HG03520 (cell line): Measurements from ENCODE around the gene MPC1.
"Not testable (repeated sequence)": the region's sequence is repeated elsewhere in the genome, so short reads cannot be mapped to it uniquely, and the experiment has no call there.

Experiments
- ATAC-seq: cut with Tn5 transposase; IDR thresholded peaks from one replicate; pipeline ENCODE4 v1.9.1; 2021; ENCODE audit warnings: mild to moderate bottlenecking, moderate library complexity; ENCODE audit not compliant: unreplicated experiment

Gene MPC1

DNA sequence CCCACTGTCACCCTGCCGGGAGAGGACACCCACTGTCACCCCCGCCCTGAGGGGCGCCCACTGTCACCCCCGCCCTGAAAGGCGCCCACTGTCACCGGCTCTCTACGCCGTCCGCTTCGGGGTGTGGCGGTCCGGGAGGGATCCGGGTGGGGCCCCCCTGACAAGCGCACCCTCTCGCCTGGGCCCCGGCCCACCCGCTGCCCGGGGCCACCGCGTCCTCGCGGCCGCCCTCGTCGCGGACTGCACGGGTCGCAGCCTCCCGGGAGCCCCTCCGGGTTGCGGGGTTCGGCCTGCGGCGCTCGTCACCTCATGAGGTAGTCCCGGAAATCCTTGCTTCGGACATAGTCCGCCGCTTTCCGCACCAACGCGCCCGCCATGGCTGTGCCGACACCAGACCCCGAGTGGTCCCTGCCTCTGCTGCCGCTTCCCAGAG is 224 bp downstream of the MPC1 start:
- peak; percentile 3 for ATAC-seq

DNA sequence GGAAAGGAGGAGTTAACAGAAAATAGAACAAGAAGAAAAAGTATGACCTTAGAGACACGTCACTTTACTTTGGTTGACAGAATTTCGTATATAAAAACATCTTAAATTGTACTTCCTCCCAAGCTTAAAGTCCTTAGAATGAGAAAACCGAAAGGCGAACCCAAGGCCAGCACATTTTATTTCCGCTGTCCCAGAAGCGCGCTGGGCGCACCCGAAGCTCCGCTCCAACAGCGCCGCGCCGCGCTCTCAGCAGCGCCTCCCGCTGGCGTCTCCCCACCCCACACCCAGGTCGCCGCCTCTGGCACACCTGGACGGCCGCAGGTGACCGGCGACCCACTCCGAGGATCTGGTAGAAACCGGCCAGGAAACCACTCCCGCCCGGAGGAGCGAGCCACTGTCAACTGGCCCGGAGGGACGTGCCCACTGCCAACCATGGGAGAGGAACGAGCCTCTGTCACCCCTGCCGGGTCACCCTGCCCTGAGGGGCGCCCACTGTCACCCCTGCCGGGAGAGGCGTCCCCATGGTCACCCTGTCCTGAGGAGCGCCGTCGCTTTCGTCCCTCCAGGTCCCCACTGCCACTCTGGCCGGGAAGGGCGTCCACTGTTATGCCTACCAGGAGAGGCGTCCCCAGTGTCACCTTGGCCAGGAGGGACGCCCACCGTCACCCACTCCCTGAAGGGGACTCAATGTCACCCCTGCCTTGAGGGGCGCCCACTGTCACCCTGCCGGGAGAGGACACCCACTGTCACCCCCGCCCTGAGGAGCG is 824 bp downstream of the MPC1 start:
- ATAC-seq = peak; percentile 43

DNA sequence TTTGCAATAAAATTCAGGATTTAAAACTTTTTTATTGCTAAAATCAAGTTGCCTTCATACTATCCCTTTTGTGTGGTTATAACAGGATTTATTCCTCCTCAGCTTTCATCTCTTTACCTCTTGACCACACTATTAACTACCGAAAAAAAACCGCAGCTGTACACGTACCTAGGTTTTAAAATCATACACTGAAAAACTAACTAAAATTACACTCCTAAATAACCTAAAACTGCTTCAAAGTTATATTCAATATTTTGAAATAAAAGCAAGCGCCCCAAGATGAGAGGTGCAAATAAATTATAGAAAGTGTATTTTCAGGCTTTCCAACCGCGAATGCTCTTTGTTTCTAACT is 1.4 kb downstream of the MPC1 start:
- no peak for ATAC-seq

DNA sequence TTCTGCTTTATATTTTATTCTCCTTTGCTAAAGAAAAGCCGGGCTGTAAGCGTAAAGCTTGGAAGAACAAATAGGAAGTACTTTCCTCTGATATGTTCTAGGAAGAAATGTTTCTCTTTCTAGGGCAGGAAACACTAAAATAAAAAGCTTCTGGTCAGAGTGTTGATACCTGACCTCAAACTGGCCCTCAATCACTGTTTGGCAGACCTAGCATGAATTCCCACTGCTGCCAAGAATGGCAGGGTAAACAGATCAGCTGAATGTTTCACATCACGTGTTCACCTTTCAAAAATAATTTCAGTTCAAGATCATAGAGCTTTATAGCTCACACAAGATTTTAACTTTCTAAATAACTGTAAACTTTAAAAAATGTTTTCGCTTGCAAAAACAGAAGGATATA is 2.9 kb downstream of the MPC1 start:
- no peak for ATAC-seq

DNA sequence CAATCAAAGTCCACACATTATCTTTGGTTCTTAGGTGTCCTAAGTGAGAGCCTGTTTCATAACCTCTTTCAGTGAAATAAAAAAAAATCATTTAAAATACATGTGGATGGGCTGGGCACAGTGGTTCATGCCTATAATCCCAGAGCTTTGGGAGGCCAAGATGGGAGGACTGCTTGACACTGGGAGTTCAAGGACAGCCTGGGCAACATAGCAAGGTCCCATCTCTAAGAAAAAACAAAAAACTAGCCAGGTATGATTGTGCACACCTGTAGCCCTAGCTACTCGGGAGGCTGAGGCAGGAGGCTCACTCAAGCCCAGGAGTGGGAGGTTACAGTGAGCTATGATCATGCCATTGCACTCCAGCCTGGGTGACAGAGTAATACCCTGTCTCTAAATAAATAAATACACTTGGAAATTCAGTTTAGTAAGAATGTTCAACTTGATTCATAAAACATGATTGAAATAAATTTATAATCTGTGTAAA is 3.6 kb downstream of the MPC1 start:
- ATAC-seq = no peak

DNA sequence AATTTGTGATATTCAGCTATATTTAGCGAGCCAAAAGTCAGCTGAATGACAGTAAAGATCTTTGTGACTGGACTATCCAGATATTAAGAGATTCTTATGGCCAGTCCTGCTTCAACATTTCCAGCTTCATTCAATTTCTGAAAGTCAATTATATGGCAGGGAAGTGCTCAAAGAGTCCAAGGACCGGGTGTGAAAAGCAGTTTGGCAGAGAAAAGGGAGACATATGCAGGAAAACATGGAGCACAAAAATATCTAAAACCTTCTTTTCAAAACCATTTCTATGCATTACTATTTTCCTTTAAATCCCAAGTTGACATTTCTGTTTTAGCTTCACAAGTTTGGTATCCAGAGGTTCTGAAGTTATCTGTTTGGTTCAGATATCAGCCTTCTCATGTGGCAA is 5.0 kb downstream of the MPC1 start:
- no peak for ATAC-seq

DNA sequence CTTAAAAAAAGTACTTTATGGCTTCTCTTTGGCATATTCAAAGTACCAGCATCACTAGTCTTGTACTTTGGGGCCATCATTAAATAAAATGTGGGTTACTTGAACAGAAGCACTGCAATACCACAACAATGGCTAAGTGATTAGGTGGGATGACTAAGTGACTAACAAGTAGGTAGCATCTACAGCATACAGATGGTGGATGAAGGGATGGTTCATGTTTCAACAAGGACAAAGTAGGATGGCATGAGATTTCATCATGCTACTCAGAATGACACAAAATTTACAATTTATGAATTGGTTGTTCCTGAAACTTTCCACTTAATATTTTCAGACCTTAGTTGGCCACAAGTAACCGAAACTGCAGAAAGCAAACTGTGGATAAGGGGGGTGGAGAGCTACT is 7.7 kb downstream of the MPC1 start:
- ATAC-seq = no peak

DNA sequence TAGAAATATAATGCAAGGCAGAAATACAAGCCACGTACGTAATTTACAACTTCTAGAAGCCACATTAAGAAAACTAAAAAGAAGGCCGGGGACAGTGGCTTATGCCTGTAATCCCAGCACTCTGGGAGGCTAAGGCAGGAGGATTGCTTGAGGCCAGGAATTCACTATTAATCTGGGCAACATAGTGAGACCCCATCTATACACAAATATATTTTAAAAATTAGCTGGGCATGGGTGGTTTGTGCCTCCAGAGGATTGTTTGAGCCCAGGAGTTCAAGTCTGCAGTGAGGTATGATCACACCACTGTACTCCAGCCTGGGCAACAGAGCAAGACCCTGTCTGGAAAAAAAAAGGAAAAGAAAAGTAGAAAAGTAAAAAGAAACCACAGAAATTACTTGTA is 12.3 kb downstream of the MPC1 start:
- no peak for ATAC-seq

DNA sequence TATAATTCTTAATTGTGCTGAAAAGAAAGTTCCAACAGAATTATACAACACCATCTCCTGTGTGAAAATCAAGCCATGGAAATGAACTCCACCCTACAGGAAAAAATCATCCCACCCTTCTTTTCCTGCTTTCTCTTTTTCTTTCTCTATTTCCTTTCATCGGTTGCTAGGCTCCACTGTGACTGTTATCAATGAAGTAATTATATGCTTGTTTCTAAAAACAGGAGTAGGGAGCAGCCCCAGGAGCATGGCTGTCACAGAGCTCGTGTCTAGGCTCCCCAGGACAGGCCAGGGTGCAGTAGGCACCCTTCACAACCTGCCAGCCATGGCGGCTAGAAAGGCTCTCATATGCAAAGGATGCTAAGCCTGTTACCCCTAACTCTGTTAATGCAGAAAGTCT is 13.0 kb downstream of the MPC1 start:
- no peak for ATAC-seq

DNA sequence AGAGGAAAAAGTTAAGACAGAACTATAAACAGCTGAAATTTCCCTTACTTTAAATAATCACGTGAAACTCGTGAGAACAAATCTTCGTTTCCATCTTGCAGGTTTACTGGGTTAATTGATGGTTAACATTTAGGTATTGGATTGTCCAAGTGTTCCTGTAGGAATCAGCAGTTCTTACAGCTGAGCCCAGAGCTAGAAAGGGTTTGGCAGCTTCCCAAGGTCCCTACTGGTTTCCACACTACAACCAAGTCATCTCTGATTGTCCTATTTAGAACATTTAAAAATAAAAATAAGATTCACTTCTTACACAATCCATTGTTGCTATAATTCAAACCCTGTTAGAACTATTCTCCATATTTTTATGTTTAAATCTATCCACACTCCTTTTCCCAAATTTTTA is 15.8 kb downstream of the MPC1 start:
- no peak for ATAC-seq

DNA sequence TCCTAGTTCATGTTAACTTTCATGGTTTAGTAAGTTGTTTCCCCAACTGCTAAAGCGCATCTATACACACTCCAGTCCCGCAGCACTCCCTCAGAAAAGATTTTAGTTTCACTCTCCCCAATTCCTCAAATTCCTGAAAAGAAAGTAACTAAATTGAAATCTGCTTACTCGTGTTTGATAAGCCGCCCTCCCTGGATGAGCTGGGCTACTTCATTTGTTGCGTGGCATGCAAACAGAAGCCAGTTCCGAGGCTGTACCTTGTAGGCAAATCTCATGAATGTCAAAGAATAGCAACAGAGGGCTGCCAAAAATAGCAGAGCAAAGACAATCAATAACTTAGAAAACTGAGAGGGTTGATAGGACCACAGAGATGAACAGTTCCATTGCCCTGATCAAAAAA is 16.9 kb downstream of the MPC1 start:
- no peak for ATAC-seq

DNA sequence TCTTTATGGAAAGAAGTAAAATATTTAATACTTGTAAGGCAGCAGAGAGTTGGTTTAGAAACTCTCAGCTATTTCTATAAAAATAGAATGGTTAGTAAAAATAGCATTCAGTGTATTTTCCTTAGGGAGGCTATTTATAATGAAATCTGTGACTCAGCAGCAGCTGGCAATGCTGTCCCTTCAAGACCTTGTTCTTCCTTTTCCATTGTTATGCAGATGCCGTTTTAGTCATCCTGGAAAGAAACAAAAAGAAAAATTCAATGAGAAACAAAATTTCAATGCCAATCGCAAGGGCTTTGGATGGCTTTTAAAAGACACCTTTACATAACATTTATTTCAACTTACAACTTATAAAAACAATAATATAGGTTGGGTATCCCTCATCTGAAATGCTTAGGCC is 17.5 kb downstream of the MPC1 start:
- no peak for ATAC-seq

DNA sequence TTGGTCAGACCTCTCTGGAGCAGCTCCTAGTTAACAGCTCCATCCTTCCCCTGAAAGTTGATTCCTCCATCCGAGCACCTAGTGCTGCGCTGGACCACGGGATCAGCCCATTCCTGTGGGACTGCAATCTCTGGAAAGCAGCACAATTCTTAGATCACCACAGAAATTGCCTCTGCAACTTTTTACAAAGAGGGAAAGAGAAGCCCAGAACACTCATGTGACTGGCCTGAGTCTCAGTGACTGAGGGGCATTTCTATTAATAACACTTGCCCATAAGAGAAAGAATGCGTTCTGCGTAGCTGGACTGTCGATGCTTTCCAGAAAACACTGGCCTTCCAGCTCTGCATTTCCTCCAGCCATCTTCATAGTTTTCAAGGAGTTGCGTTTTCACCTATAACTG is 18.3 kb downstream of the MPC1 start:
- no peak for ATAC-seq

DNA sequence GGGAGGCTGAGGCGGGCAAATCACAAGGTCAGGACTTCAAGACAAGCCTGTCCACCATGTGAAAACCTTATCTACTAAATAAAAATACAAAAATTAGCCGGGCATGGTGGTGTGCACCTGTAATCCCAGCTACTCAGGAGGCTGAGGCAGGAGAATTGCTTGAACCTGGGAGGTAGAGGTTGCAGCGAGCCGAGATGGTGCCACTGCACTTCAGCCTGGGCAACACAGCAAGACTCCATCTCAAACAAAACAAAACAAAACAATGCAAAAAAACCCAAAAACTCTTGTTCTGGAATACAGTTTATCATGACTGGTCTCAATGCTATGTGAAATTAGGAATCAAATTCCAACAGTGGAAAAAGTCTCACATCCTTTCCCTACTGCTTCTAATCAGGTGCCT is 20.3 kb downstream of the MPC1 start:
- ATAC-seq = not testable (repeated sequence)

DNA sequence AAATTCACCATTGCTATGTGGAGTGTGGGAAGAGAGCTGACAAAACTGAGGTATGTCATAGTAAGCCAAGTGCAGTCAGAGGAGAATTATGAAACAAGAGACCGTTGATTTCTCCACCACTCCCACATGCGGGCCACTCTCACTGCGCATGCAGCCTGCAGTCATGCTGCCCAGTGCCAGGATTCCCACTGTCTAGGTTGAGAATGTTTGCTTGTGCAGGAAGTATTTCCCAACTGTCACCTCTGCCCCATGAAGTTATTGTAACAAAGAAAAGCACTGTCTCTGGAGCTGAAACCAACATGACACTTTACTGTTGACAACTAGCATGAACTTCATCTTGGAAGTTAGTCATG is 21.7 kb downstream of the MPC1 start:
- ATAC-seq = no peak

DNA sequence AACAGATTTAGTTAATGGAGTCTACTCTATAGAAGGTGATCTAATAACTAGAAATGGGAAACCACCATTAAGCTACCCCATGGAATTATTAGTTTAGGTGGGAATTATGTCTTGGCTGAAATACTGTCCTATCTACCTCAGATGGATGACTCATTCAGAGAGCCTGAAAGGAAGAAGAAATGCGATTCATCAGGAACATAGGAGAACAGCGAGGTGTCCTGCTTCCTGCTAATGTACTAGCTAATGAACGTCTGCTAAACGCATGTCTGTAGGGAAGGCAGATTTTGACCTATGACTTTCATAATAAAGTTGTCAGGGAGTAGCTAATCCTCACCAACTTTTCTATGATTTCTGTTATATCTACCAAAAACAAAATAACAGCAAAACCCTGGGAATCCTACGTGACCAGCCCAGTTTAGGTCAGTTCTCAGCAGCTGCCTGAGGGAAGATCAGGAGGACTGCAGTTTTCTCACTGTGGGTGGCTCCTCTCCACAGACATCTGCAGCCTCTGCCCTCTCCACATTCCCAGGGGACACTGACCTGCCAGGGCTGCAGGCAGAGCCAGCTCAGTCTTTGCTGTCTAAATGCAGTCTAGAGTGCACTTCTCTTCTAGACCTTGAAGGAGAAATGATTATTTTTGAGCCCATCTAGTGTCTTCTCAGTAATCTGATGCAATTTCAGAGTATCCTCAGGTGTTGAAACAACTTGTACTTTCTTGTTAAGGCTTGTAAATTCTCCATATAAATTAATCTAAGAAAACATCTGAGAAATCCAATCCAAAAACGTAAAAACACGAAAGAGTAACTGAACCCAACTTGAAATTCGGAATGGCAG is 22.3 kb downstream of the MPC1 start:
- ATAC-seq = no peak

DNA sequence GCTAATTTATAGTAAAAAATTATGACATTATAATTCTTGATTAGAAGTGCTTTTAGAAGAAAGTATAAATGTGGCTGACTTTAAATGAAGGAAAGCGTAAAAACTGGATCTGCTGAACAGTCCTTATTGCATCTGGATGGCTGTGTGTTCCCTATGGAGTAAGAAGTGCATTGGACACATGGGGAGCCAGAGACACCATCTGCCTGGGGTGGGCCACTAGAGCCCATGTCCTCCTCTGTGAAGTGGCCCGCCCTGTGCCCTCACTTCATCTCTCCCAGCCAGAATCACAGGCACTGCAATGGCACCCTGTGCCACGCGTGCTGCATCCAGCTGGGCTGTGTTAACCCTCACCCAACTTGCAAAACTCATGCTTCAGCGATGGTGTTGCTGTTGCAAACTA is 27.2 kb downstream of the MPC1 start:
- no peak for ATAC-seq

DNA sequence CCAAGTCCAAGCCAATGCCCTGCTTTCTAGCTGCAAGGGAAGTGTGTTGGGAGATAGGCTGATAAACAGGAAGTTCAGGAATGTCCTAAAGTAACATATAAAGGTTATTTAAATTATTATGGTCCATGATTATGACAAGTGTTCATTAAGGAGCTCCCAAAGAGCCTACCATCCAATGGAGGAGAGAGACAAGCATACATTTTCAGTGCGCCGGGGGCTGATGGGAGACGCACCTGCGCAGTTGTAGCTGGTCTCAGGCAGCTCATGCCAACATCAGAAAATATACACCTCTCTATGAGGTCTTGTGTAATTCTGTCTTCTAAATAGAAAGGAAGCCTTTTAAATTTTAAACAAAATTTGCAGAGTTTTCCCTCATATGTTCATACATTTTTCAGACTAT is 27.8 kb downstream of the MPC1 start:
- ATAC-seq = no peak

DNA sequence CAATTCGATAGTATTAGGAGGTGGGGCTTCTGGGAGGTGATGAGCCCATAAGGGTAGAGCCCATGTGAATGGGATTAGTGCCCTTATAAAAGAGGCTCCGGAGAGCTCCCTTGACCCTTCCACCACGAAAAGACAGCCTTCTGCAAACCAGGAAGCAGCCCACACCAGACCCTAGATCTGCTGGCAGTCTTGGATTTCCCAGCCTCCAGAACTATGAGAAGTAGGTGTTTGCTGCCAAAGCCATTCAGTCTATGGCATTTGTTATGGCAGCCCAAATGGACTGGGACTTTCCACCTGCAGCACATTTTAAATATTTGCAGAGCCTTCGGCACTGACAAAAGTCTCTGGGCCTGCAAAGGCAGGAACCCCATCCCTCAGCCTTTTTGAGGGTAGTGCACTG is 28.6 kb downstream of the MPC1 start:
- ATAC-seq = no peak

DNA sequence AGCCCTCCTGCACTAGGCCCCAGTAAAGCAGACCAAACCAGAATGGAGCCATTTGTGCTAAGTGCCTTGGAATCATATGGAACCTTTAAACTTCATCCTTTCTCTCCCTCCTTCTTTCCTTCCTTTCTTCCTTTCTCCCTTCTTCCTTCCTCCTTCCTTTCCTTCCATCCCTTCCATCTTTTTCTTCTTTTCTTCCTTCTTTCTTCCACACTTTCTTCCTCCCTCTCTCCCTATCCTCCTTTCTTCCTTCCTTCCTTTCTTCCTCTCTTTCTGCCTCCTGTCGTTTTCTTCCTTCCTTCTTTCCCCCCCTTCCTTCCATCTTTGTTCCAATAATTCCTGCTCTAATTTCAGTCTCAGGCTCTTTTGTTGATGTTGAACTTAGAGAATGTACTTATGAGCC is 29.2 kb downstream of the MPC1 start:
- no peak for ATAC-seq

DNA sequence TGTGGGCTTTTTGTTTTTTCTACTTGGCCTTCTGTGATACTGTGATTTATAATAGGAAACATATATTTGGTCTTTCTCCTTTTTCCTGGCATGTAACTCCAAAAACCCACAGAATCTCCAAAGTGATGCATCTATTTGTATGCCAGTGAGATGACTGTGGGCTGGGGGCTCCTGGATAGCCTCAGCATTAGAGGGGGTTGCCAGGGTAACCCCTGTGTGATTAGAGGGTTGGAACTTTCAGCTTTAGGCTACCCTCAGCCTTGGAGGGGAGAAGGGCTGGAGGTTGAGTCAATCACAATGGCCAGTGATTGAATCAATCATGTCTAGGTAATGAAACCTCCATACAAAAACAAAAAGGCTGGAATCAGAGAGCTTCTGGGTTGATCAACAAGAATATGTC is 29.8 kb downstream of the MPC1 start:
- ATAC-seq = no peak

DNA sequence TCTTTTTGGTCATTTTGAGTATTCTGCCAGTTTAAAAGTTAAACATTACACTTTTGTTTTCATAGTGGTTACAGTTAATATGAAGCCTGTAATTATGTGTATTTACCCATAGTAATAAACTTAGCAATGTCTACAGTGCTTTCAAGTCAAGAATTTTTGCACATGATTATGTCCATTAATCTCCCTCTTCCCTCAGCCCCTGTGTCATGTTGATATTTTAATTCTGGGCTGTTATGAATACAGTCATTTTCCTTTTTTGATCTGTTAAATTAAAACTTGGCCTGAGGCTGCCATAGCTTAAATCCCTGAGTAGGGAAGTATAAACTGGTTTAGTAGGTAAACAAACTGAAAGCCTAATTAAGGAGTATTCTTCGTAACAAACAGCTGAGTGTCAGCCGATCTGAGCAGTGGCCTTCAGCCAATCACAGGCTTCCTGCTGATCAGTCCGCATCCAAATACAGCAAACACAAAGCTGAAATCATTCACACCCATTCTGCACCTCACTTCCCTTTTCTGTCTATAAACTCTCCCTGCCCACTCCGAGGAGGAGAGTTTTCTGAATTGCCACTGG is 30.9 kb downstream of the MPC1 start:
- ATAC-seq = peak; percentile 92
